HG03354 (cell line): ENCODE results near the gene LPAR6.

Experiments
- ATAC-seq: cut with Tn5 transposase; IDR thresholded peaks from one replicate; pipeline ENCODE4 v1.9.1; 2021; ENCODE audit warnings: mild to moderate bottlenecking; ENCODE audit not compliant: unreplicated experiment, poor library complexity, severe bottlenecking

LPAR6 gene

DNA sequence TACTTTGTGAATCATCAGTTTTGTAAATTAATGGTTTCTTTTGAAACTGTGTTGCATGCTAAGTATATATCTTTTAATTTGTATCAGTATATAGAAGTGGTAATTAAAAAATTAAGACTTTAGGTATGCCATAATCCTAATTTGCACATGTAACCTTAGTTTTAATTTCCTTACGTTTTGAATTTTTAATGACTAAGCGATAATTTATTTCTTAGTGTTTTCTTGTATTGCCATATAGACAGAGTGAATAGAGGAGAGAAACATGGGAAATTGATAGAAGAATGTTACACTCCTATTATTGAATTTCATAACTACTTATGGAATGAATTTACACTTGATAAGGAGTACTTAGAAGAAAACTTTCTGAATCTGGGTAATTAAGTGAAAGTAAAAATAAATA lies 29.5 kb downstream of the LPAR6 start:
- no peak for ATAC-seq

DNA sequence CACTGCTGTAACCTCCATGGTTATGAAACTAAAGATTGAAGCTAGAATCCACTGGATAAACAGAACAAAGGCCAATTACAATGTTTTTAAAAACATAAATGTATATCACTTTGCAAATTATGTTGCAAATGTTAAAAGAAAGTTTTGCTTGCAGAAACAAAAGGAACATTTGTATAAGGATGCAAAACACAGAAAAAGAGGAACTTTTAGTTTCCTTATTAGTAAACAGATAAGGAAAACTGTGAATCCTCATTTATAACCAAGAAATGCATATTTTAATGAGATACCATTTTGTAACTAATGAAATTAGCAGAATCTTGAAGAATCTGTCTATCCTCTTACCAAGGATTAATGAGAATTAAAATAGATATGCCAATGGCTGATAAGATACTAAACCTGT lies 32.3 kb downstream of the LPAR6 start:
- no peak for ATAC-seq

DNA sequence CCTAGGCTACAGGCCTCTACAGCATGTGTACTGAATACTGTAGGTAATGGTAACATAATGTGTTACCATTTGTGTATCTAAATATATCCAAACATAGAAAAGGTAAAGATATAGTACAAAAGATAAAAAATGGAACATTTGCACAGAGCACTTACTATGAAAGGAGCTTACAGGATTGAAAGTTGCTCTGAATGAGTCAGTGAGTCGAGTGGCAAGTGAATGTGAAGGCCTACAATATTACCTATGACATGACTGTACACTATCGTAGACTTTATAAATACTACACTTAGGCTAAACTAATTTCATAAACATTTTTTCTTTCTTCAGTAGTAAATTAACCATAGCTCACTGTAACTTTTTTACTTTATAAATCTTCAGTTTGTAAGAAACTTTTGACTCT lies 35.1 kb downstream of the LPAR6 start:
- ATAC-seq = no peak

DNA sequence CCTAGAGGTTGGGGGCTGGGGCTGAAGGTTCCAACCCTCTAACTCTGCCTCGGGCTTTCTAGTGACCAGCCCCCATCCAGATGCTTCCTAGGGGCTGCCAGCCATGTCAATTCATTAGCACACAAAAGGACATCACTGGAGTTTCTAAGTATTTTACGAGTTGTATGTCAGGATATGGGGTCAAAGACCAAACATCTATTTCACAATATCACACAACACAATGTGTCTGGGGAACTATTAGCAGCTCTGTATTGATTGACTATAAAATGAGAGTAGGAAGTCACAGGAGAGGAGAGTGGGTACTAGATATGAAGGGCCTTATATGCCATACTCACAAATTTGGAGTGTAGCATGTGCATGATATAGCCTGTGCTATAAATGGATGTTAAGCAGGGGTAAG lies 42.1 kb downstream of the LPAR6 start:
- ATAC-seq = no peak

DNA sequence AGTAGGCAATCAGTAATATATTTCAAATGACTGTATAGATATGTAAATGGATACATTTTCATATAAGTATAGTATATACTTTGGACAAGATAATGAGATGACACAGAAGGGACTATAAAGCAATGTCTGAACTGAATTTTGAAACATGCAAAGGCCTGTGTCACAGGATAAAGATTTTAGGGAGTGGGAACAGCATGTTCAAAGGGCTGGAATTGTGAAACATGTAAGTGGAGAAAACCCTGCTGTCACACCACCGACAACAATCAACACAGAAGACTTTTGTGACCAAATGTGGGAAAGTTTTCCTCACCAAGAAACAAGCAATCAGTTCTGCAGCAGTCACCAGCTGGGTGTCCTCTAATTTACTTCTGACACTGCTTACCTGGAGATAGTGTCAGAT lies 42.9 kb downstream of the LPAR6 start:
- no peak for ATAC-seq
